Esophagus squamous epithelium (tissue), 4 donors: ENCODE data around the gene DNMT3B.

Source experiments
- CTCF ChIP-seq, 6 experiments: fragments of 450-650 bp in 4 of 6; fragments of 200-600 bp in 2 of 6; sonication (generic) in 2 of 6; IDR thresholded peaks; one replicate each; pipeline ENCODE4 v1.5.1; 2016 to 2019; ENCODE audit warnings: antibody characterized with exemption in 6 of 6, mild to moderate bottlenecking in 4 of 6, moderate library complexity in 4 of 6
- POLR2A ChIP-seq, 4 donors: fragments of 450-650 bp; IDR thresholded peaks; one replicate each; pipeline ENCODE4 v1.6.1; 2017; ENCODE audit warnings: antibody characterized with exemption in 4 of 4, mild to moderate bottlenecking in 4 of 4, moderate library complexity in 3 of 4

- TF ChIP-seq CTCF (IDR thresholded peaks at IDR 0.05) (no peak), POLR2A (IDR thresholded peaks at IDR 0.05) (no peak)
These were observed 18.1 kb downstream of the DNMT3B start for GRCh38 chr20:32780278-32780677.
